IPS-NIHi7 (cell line): ENCODE measurements around the gene BCL11A.
A peak's percentile ranks its signal among the peaks of the same experiment; 100 is the strongest.

Experiments used
- DNase-seq: peaks from one replicate; pipeline ENCODE4 v3.0.0; 2012; ENCODE audit warnings: mixed read lengths; ENCODE audit errors: extremely low spot score

The BCL11A gene

GRCh38 chr2:60546756-60547420 lies 6.6 kb downstream of the BCL11A start:
- DNase-seq = no peak

GRCh38 chr2:60544954-60545560 lies 8.4 kb downstream of the BCL11A start:
- DNase-seq = no peak

- DNase-seq = no peak
These were observed 9.4 kb downstream of the BCL11A start for GRCh38 chr2:60544062-60544461.

- DNase-seq = no peak
These were observed 12.3 kb downstream of the BCL11A start for GRCh38 chr2:60541056-60541651.

GRCh38 chr2:60540074-60540473 lies 13.4 kb downstream of the BCL11A start:
- no peak for DNase-seq

- no peak for DNase-seq
These were observed 14.3 kb downstream of the BCL11A start for GRCh38 chr2:60539140-60539539.

GRCh38 chr2:60538101-60538500 lies 15.4 kb downstream of the BCL11A start:
- DNase-seq = no peak

- no peak for DNase-seq
These were observed 16.7 kb downstream of the BCL11A start for GRCh38 chr2:60536746-60537145.

- no peak for DNase-seq
These were observed 17.7 kb downstream of the BCL11A start for GRCh38 chr2:60535685-60536312.

- no peak for DNase-seq
These were observed 18.4 kb downstream of the BCL11A start for GRCh38 chr2:60534892-60535684.

- no peak for DNase-seq
These were observed 19.3 kb downstream of the BCL11A start for GRCh38 chr2:60534052-60534685.

GRCh38 chr2:60533101-60534051 lies 20.1 kb downstream of the BCL11A start:
- no peak for DNase-seq

GRCh38 chr2:60532421-60532820 lies 21.0 kb downstream of the BCL11A start:
- DNase-seq = no peak

GRCh38 chr2:60531701-60532133 lies 21.7 kb downstream of the BCL11A start:
- peak; percentile 51 for DNase-seq

GRCh38 chr2:60530660-60531281 lies 22.7 kb downstream of the BCL11A start:
- DNase-seq = no peak

- DNase-seq = no peak
These were observed 23.4 kb downstream of the BCL11A start for GRCh38 chr2:60529785-60530627.

- no peak for DNase-seq
These were observed 24.2 kb downstream of the BCL11A start for GRCh38 chr2:60529136-60529784.

- no peak for DNase-seq
These were observed 25.0 kb downstream of the BCL11A start for GRCh38 chr2:60528281-60529020.
